H9 (cell line): ENCODE data around the gene SSBP2. TPM values are rescaled to one million over a fixed set of nuclear protein-coding genes. Genes with fewer than 3 reads are reported as not detected.

ENCODE experiments used
- DNase-seq: peaks from one replicate; pipeline ENCODE4 v3.0.0-alpha.2; 2017
- H2AFZ ChIP-seq: one replicate; pipeline ENCODE4 v1.6.1; 2013; ENCODE audit warnings: mild to moderate bottlenecking, low read length, control low read depth, moderate library complexity
- H2AK5ac ChIP-seq: 2 replicates; pipeline ENCODE4 v1.6.1; 2013; ENCODE audit warnings: low read length, control low read depth, mixed read lengths; ENCODE audit not compliant: insufficient read length
- H2BK120ac ChIP-seq: one replicate; pipeline ENCODE4 v1.6.1; 2013; ENCODE audit warnings: low read depth, mild to moderate bottlenecking, low read length, control low read depth, inconsistent platforms; ENCODE audit not compliant: poor library complexity, severe bottlenecking
- H2BK12ac ChIP-seq: 2 replicates; pipeline ENCODE4 v1.6.1; 2013; ENCODE audit warnings: low read length, control low read depth, mixed read lengths, low read depth; ENCODE audit not compliant: insufficient read length
- H2BK15ac ChIP-seq: 2 replicates; pipeline ENCODE4 v1.6.1; 2013; ENCODE audit warnings: low read depth, low read length, control low read depth
- H2BK20ac ChIP-seq: one replicate; pipeline ENCODE4 v1.6.1; 2013; ENCODE audit warnings: low read depth, mild to moderate bottlenecking, low read length, control low read depth, inconsistent platforms; ENCODE audit not compliant: poor library complexity, severe bottlenecking
- H2BK5ac ChIP-seq: 2 replicates; pipeline ENCODE4 v1.6.1; 2013; ENCODE audit warnings: low read length, control low read depth, mixed read lengths; ENCODE audit not compliant: insufficient read length
- H3K14ac ChIP-seq: 2 replicates; pipeline ENCODE4 v1.6.1; 2013; ENCODE audit warnings: low read length, control low read depth; ENCODE audit not compliant: insufficient read depth
- H3K18ac ChIP-seq: 2 replicates; pipeline ENCODE4 v1.6.1; 2013; ENCODE audit warnings: low read depth, mild to moderate bottlenecking, mixed read lengths, low read length, control low read depth; ENCODE audit not compliant: insufficient read length
- H3K23ac ChIP-seq: 2 replicates; pipeline ENCODE4 v1.6.1; 2013; ENCODE audit warnings: low read length, control low read depth, mixed read lengths, low read depth; ENCODE audit not compliant: insufficient read length
- H3K23me2 ChIP-seq: 2 replicates; pipeline ENCODE4 v1.6.1; 2013; ENCODE audit warnings: low read depth, mild to moderate bottlenecking, mixed read lengths, low read length, control low read depth; ENCODE audit not compliant: insufficient read length, poor library complexity, severe bottlenecking
- H3K27ac ChIP-seq: 2 replicates; pipeline ENCODE4 v1.5.1; 2013; ENCODE audit warnings: low read length, control low read depth, mixed read lengths, low read depth; ENCODE audit not compliant: insufficient read length
- H3K27me3 ChIP-seq: 2 replicates; pipeline ENCODE4 v1.6.1; 2013; ENCODE audit warnings: low read length, control low read depth, inconsistent platforms; ENCODE audit not compliant: insufficient read depth
- H3K4ac ChIP-seq: 2 replicates; pipeline ENCODE4 v1.6.1; 2013; ENCODE audit warnings: low read depth, mild to moderate bottlenecking, control low read depth, inconsistent platforms, low read length, moderate library complexity
- H3K4me1 ChIP-seq: 2 replicates; pipeline ENCODE4 v1.6.1; 2013; ENCODE audit warnings: low read length, control low read depth, inconsistent platforms; ENCODE audit not compliant: insufficient read depth
- H3K4me2 ChIP-seq: 2 replicates; pipeline ENCODE4 v1.6.1; 2013; ENCODE audit warnings: low read length, control low read depth, mixed read lengths; ENCODE audit not compliant: insufficient read length, insufficient read depth
- H3K56ac ChIP-seq: 2 replicates; pipeline ENCODE4 v1.6.1; 2013; ENCODE audit warnings: low read depth, mild to moderate bottlenecking, mixed read lengths, low read length, control low read depth; ENCODE audit not compliant: insufficient read length
- H3K79me1 ChIP-seq: 2 replicates; pipeline ENCODE4 v1.6.1; 2013; ENCODE audit warnings: low read depth, mild to moderate bottlenecking, moderate library complexity, low read length, control low read depth, inconsistent platforms; ENCODE audit not compliant: insufficient read depth, poor library complexity, severe bottlenecking
- H3K79me2 ChIP-seq: 2 replicates; pipeline ENCODE4 v1.6.1; 2013; ENCODE audit warnings: low read length, control low read depth, inconsistent platforms; ENCODE audit not compliant: insufficient read depth
- H3K9ac ChIP-seq: 2 replicates; pipeline ENCODE4 v1.6.1; 2013; ENCODE audit warnings: low read length, control low read depth, mixed read lengths; ENCODE audit not compliant: insufficient read length; ENCODE audit errors: extremely low read depth
- H3K9me3 ChIP-seq: one replicate; pipeline ENCODE4 v1.6.1; 2013; ENCODE audit warnings: low read depth, low read length, inconsistent platforms; ENCODE audit not compliant: control insufficient read depth
- H3T11ph ChIP-seq: one replicate; pipeline ENCODE4 v1.6.1; 2013; ENCODE audit warnings: mild to moderate bottlenecking, low read length, control low read depth, inconsistent platforms
- H4K20me1 ChIP-seq: one replicate; pipeline ENCODE4 v1.6.1; 2013; ENCODE audit not compliant: control insufficient read depth, insufficient read length, insufficient read depth
- H4K5ac ChIP-seq: 2 replicates; pipeline ENCODE4 v1.6.1; 2013; ENCODE audit warnings: low read depth, mild to moderate bottlenecking, mixed read lengths, low read length, control low read depth; ENCODE audit not compliant: insufficient read length
- H4K8ac ChIP-seq: replicated peaks from 2 replicates; pipeline ENCODE4 v1.6.1; 2013; ENCODE audit warnings: low read length, control low read depth, mixed read lengths, low read depth; ENCODE audit not compliant: insufficient read length
- H4K91ac ChIP-seq: 2 replicates; pipeline ENCODE4 v1.6.1; 2013; ENCODE audit warnings: low read depth, mild to moderate bottlenecking, moderate library complexity, mixed read lengths, low read length, control low read depth; ENCODE audit not compliant: insufficient read length
- H3K27ac Mint-ChIP-seq, 3 experiments: 2 replicates in 2 of 3; 3 replicates in 1 of 3; pipeline ENCODE4 v1.8.0; 2020 to 2021; ENCODE audit warnings: mixed read lengths in 3 of 3, mild to moderate bottlenecking in 1 of 3, moderate library complexity in 1 of 3
- H3K27me3 Mint-ChIP-seq: 2 replicates; pipeline ENCODE4 v1.8.0; 2021; ENCODE audit warnings: low read depth, mild to moderate bottlenecking, moderate library complexity, mixed read lengths
- H3K36me3 Mint-ChIP-seq, 3 experiments: 2 replicates in 2 of 3; 3 replicates in 1 of 3; pipeline ENCODE4 v1.8.0; 2020 to 2021; ENCODE audit warnings: low read depth in 3 of 3, mixed read lengths in 3 of 3; ENCODE audit not compliant: insufficient read depth in 1 of 3
- H3K4me1 Mint-ChIP-seq, 2 experiments: 2 replicates each; pipeline ENCODE4 v1.8.0; 2020; ENCODE audit warnings: mixed read lengths in 2 of 2
- H3K4me3 Mint-ChIP-seq, 2 experiments: 2 replicates in 1 of 2; 3 replicates in 1 of 2; pipeline ENCODE4 v1.8.0; 2020 to 2021; ENCODE audit warnings: mild to moderate bottlenecking in 2 of 2, mixed read lengths in 2 of 2, moderate library complexity in 1 of 2
- H3K9me3 Mint-ChIP-seq, 2 experiments: 2 replicates in 1 of 2; 3 replicates in 1 of 2; pipeline ENCODE4 v1.8.0; 2020; ENCODE audit warnings: mild to moderate bottlenecking in 2 of 2, mixed read lengths in 2 of 2, moderate library complexity in 1 of 2
- CTCF ChIP-seq: fragments of 200-600 bp; sonication (generic); conservative IDR thresholded peaks from 3 replicates; pipeline ENCODE4 v1.8.0; 2021; ENCODE audit warnings: antibody characterized with exemption, mild to moderate bottlenecking
- WGBS: extraction: QIAGEN DNeasy Blood & Tissue Kit; methylation state at CpG from one replicate; pipeline ENCODE4 v1.1.7; 2013; ENCODE audit warnings: missing lambda C conversion rate, low lambda C conversion rate, mixed read lengths; ENCODE audit not compliant: insufficient read length; ENCODE audit errors: extremely low coverage; 5-methylcytosine and 5-hydroxymethylcytosine counted together
- total RNA-seq: library from RNA; stranded (reverse); gene quantifications from 2 replicates; pipeline ENCODE4 v1.2.1, GENCODE V29; 2021

SSBP2 gene
- total RNA-seq, 1 experiment from 2014 or later: 35.6 TPM

- peak overlapping the region; percentile 21 to 24; a peak in 3 of 5 replicates for H3K4me3 Mint-ChIP-seq
- no peak overlapping the region for H3K4me2 ChIP-seq
Measured at GRCh38 chr5:81755320-81755719, 4.4 kb upstream of the SSBP2 start.

More at GRCh38 chr5:81755320-81755719, 4.4 kb upstream of the SSBP2 start:
- H3K4ac ChIP-seq: no peak overlapping the region
- no peak overlapping the region for H3K14ac ChIP-seq
- H4K5ac ChIP-seq: no peak overlapping the region
- Mint-ChIP-seq H3K36me3 (no peaks in the 10 kb centered on the region), H3K9me3 (no peaks in the 10 kb centered on the region), H3K27ac (peak overlapping the region; percentile 14 to 94 (median 85); a peak in 4 of 7 replicates), H3K27me3 (peaks cover 3% of the 10 kb centered on the region), H3K4me1 (peaks cover 65 to 66% of the 10 kb centered on the region in 2 experiments)
- H2BK12ac ChIP-seq: no peak overlapping the region
- no peak overlapping the region for H3T11ph ChIP-seq
- H3K9ac ChIP-seq: no peak overlapping the region
- no peak overlapping the region for H3K18ac ChIP-seq
- no peak overlapping the region for H2BK5ac ChIP-seq
- H3K23me2 ChIP-seq: peaks cover 6% of the 10 kb centered on the region
- H2BK20ac ChIP-seq: no peak overlapping the region
- peaks cover 13% of the 10 kb centered on the region; the same call in 1 of the 2 replicates for H3K4me1 ChIP-seq
- no peaks in the 10 kb centered on the region for H3K79me2 ChIP-seq
- peak overlapping the region; percentile 12 for H3K27ac ChIP-seq
- no peak for TF ChIP-seq CTCF
- no peak overlapping the region for H4K91ac ChIP-seq
- H3K9me3 ChIP-seq: no peaks in the 10 kb centered on the region
- H2AK5ac ChIP-seq: no peak overlapping the region
- no peak overlapping the region for H2BK120ac ChIP-seq
- no peak overlapping the region for H3K23ac ChIP-seq
- H3K27me3 ChIP-seq: no peaks in the 10 kb centered on the region
- no peaks in the 10 kb centered on the region for H3K79me1 ChIP-seq
- peak; percentile 75 for DNase-seq
- H4K8ac ChIP-seq: no peak overlapping the region
- no peak overlapping the region for H2BK15ac ChIP-seq
- WGBS: no CpG with 5 or more reads among the region's 2 CpGs
- H2AFZ ChIP-seq: no peak overlapping the region
- no peak overlapping the region for H3K56ac ChIP-seq
- H4K20me1 ChIP-seq: no peaks in the 10 kb centered on the region
